GM23338 (cell line): ENCODE data around the gene ZNF524.

Experiments
- CREB1 ChIP-seq: fragments of 250-450 bp; sonication (Bioruptor Pico); IDR thresholded peaks from 2 replicates; pipeline ENCODE4 v1.5.0; 2020; ENCODE audit warnings: low read depth, mild to moderate bottlenecking, moderate library complexity
- POLR2AphosphoS5 ChIP-seq: IDR thresholded peaks from 2 replicates; pipeline ENCODE4 v1.6.1; 2016; ENCODE audit warnings: antibody characterized with exemption, low read depth
- TF ChIP-seq, protein P1 (sequence below): IDR thresholded peaks from 2 replicates; pipeline ENCODE4 v1.6.1; 2016; ENCODE audit warnings: antibody characterized with exemption
- TF ChIP-seq, protein P2 (sequence below), 2 experiments: fragments of 200-600 bp in 1 of 2; sonication (generic) in 1 of 2; conservative IDR thresholded peaks; 2 replicates each; pipeline versions ENCODE4 v1.5.1 to v1.6.1; 2016 to 2017; ENCODE audit warnings: antibody characterized with exemption in 2 of 2, low read depth in 2 of 2, mild to moderate bottlenecking in 2 of 2, moderate library complexity in 1 of 2

DNA sequence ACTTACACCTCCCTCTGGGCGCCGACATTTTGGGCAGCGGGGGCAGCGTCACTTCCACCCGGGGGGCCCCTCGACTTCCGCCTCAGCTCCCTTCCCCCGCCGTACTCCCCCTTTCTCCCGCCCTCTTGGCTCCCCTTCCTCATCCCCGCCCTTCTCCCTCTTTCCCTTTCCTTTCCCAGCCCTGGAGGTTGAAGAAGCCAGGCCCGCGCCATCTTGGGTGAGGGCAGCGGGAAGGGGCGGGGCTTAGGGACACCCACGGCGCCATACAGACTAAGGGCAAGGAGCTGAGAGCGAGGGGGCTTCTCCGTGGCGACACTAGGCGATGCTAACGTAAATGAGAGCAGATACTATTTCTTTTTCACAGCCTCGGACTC is 633 bp upstream of the ZNF524 start, which contains the start of gene FIZ1:
- TF ChIP-seq, protein P1, sequence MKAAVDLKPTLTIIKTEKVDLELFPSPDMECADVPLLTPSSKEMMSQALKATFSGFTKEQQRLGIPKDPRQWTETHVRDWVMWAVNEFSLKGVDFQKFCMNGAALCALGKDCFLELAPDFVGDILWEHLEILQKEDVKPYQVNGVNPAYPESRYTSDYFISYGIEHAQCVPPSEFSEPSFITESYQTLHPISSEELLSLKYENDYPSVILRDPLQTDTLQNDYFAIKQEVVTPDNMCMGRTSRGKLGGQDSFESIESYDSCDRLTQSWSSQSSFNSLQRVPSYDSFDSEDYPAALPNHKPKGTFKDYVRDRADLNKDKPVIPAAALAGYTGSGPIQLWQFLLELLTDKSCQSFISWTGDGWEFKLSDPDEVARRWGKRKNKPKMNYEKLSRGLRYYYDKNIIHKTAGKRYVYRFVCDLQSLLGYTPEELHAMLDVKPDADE, result peak; percentile 83
- TF ChIP-seq, protein P2, sequence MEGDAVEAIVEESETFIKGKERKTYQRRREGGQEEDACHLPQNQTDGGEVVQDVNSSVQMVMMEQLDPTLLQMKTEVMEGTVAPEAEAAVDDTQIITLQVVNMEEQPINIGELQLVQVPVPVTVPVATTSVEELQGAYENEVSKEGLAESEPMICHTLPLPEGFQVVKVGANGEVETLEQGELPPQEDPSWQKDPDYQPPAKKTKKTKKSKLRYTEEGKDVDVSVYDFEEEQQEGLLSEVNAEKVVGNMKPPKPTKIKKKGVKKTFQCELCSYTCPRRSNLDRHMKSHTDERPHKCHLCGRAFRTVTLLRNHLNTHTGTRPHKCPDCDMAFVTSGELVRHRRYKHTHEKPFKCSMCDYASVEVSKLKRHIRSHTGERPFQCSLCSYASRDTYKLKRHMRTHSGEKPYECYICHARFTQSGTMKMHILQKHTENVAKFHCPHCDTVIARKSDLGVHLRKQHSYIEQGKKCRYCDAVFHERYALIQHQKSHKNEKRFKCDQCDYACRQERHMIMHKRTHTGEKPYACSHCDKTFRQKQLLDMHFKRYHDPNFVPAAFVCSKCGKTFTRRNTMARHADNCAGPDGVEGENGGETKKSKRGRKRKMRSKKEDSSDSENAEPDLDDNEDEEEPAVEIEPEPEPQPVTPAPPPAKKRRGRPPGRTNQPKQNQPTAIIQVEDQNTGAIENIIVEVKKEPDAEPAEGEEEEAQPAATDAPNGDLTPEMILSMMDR (conservative IDR thresholded peaks at IDR 0.05; ENCODE audit: low read depth in 2 of 2), result no peak
- TF ChIP-seq POLR2AphosphoS5 (no peak; the same call in 1 of the 2 replicates), CREB1 (peak; percentile 90)
